GOT3 (cell line): ENCODE data around the gene KPNB1.

Experiments
- DNase-seq: peaks from one replicate; lab custom pipeline; 2025; ENCODE audit warnings: mixed read lengths; lab: John Stamatoyannopoulos, UW

The KPNB1 gene

GRCh38 chr17:47649153-47649971, at the start of gene KPNB1:
KPNB1 (plus strand) TSS chr17:47649919; CDS start chr17:47650245, 326 bp downstream.
- DNase-seq: peak; percentile 97

GRCh38 chr17:47603830-47604597, 45.7 kb upstream of the KPNB1 start:
- no peak for DNase-seq

GRCh38 chr17:47604598-47604927, 45.2 kb upstream of the KPNB1 start:
- no peak for DNase-seq

- DNase-seq: no peak
Observed at GRCh38 chr17:47605011-47605410, 44.7 kb upstream of the KPNB1 start.

- no peak for DNase-seq
Observed at GRCh38 chr17:47607481-47607880, 42.2 kb upstream of the KPNB1 start.

GRCh38 chr17:47611372-47612350, 38.1 kb upstream of the KPNB1 start:
- no peak for DNase-seq

GRCh38 chr17:47615766-47616424, 33.8 kb upstream of the KPNB1 start:
- DNase-seq: no peak

GRCh38 chr17:47618410-47618809, 31.3 kb upstream of the KPNB1 start:
- DNase-seq: no peak

GRCh38 chr17:47620503-47621245, 29.0 kb upstream of the KPNB1 start:
- DNase-seq: no peak

- no peak for DNase-seq
Observed at GRCh38 chr17:47621293-47622179, 28.2 kb upstream of the KPNB1 start.

- DNase-seq: no peak
Observed at GRCh38 chr17:47622180-47622549, 27.6 kb upstream of the KPNB1 start.

GRCh38 chr17:47624727-47625068, 25.0 kb upstream of the KPNB1 start:
- DNase-seq: no peak

- no peak for DNase-seq
Observed at GRCh38 chr17:47628014-47628566, 21.6 kb upstream of the KPNB1 start.

GRCh38 chr17:47629826-47630225, 19.9 kb upstream of the KPNB1 start:
- DNase-seq: no peak

- DNase-seq: no peak
Observed at GRCh38 chr17:47630614-47631013, 19.1 kb upstream of the KPNB1 start.

GRCh38 chr17:47632991-47633390, 16.7 kb upstream of the KPNB1 start:
- no peak for DNase-seq

- DNase-seq: no peak
Observed at GRCh38 chr17:47633996-47634395, 15.7 kb upstream of the KPNB1 start.

- no peak for DNase-seq
Observed at GRCh38 chr17:47634870-47635269, 14.8 kb upstream of the KPNB1 start.

GRCh38 chr17:47635734-47636133, 14.0 kb upstream of the KPNB1 start:
- no peak for DNase-seq
